Neuronal stem cell (in vitro differentiated cells): ENCODE measurements around the gene TMEM156.
"Not testable (repeated sequence)": the region's sequence is repeated elsewhere in the genome, so short reads cannot be mapped to it uniquely, and the experiment has no call there.

ENCODE experiments used
- DNase-seq: peaks from one replicate; pipeline ENCODE4 v3.0.0-alpha.2; 2013; ENCODE audit warnings: low spot score
- H2AFZ ChIP-seq: one replicate; pipeline ENCODE4 v1.6.1; 2013; ENCODE audit warnings: mild to moderate bottlenecking, low read length, inconsistent platforms
- H2AK5ac ChIP-seq: 2 replicates; pipeline ENCODE4 v1.6.1; 2013; ENCODE audit warnings: low read depth, mild to moderate bottlenecking, inconsistent platforms, low read length, moderate library complexity, mixed read lengths
- H2BK120ac ChIP-seq: 2 replicates; pipeline ENCODE4 v1.6.1; 2013; ENCODE audit warnings: low read depth, mild to moderate bottlenecking, inconsistent platforms, low read length, moderate library complexity, mixed read lengths
- H2BK12ac ChIP-seq: one replicate; pipeline ENCODE4 v1.6.1; 2013; ENCODE audit warnings: low read length, inconsistent platforms
- H2BK15ac ChIP-seq: 2 replicates; pipeline ENCODE4 v1.6.1; 2013; ENCODE audit warnings: mild to moderate bottlenecking, low read length, inconsistent platforms, mixed read lengths
- H2BK5ac ChIP-seq: one replicate; pipeline ENCODE4 v1.6.1; 2013; ENCODE audit warnings: inconsistent platforms, mild to moderate bottlenecking, low read length, moderate library complexity
- H3K14ac ChIP-seq: one replicate; pipeline ENCODE4 v1.6.1; 2013; ENCODE audit warnings: low read length, inconsistent platforms
- H3K18ac ChIP-seq: 2 replicates; pipeline ENCODE4 v1.6.1; 2013; ENCODE audit warnings: low read length, inconsistent platforms
- H3K23ac ChIP-seq: 2 replicates; pipeline ENCODE4 v1.6.1; 2013; ENCODE audit warnings: low read depth, mild to moderate bottlenecking, mixed read lengths, low read length, inconsistent platforms; ENCODE audit not compliant: poor library complexity
- H3K27ac ChIP-seq: replicated peaks from 3 replicates; pipeline ENCODE4 v1.5.1; 2013; ENCODE audit warnings: low read length, inconsistent platforms
- H3K27me3 ChIP-seq, 3 experiments: 2 replicates each; pipeline ENCODE4 v1.6.1; 2013; ENCODE audit warnings: low read length in 3 of 3, mild to moderate bottlenecking in 2 of 3, inconsistent platforms in 1 of 3, low read depth in 1 of 3, mixed read lengths in 1 of 3, moderate library complexity in 1 of 3; ENCODE audit not compliant: control insufficient read depth in 3 of 3, insufficient read depth in 3 of 3
- H3K36me3 ChIP-seq, 2 donors: replicated peaks in 1 of 2; 2 replicates each; pipeline ENCODE4 v1.6.1; 2013; ENCODE audit warnings: low read length in 2 of 2; ENCODE audit not compliant: control insufficient read depth in 2 of 2, insufficient read depth in 2 of 2
- H3K4ac ChIP-seq: 2 replicates; pipeline ENCODE4 v1.6.1; 2013; ENCODE audit warnings: inconsistent platforms, mild to moderate bottlenecking, low read length, moderate library complexity
- H3K4me1 ChIP-seq, 2 donors: 1 replicate in 1 of 2; 2 replicates in 1 of 2; pipeline ENCODE4 v1.6.1; 2013; ENCODE audit warnings: low read length in 2 of 2, low read depth in 1 of 2; ENCODE audit not compliant: control insufficient read depth in 2 of 2, insufficient read depth in 1 of 2
- H3K4me2 ChIP-seq: one replicate; pipeline ENCODE4 v1.6.1; 2013; ENCODE audit warnings: mild to moderate bottlenecking, low read length, inconsistent platforms; ENCODE audit not compliant: insufficient read depth, poor library complexity, severe bottlenecking
- H3K4me3 ChIP-seq, 2 donors: 2 replicates each; pipeline ENCODE4 v1.5.1; 2013; ENCODE audit warnings: low read length in 2 of 2, mild to moderate bottlenecking in 2 of 2, inconsistent platforms in 1 of 2, moderate library complexity in 1 of 2
- H3K79me1 ChIP-seq: one replicate; pipeline ENCODE4 v1.6.1; 2013; ENCODE audit warnings: low read depth, mild to moderate bottlenecking, inconsistent platforms, low read length, moderate library complexity
- H3K9ac ChIP-seq: one replicate; pipeline ENCODE4 v1.6.1; 2013; ENCODE audit warnings: mild to moderate bottlenecking, low read depth, low read length, inconsistent platforms; ENCODE audit not compliant: poor library complexity
- H3K9me3 ChIP-seq, 2 donors: replicated peaks in 1 of 2; 2 replicates each; pipeline versions ENCODE3 to v1.6.1; 2013; ENCODE audit warnings: low read length in 2 of 2, mild to moderate bottlenecking in 2 of 2, inconsistent platforms in 1 of 2, low read depth in 1 of 2, mixed read lengths in 1 of 2, moderate library complexity in 1 of 2; ENCODE audit not compliant: control insufficient read depth in 2 of 2, insufficient read depth in 1 of 2
- H4K8ac ChIP-seq: one replicate; pipeline ENCODE4 v1.6.1; 2013; ENCODE audit warnings: low read depth, mild to moderate bottlenecking, inconsistent platforms, low read length, moderate library complexity
- H4K91ac ChIP-seq: one replicate; pipeline ENCODE4 v1.6.1; 2013; ENCODE audit warnings: low read length, low read depth, mild to moderate bottlenecking, inconsistent platforms; ENCODE audit not compliant: poor library complexity
- WGBS, 2 donors: extraction: QIAGEN DNeasy Blood & Tissue Kit; methylation state at CpG; one replicate each; pipeline ENCODE4 v1.1.7; 2013; ENCODE audit warnings: missing lambda C conversion rate in 2 of 2, mixed read lengths in 1 of 2; ENCODE audit not compliant: insufficient read length in 2 of 2, insufficient replicate concordance in 1 of 2; ENCODE audit errors: extremely low coverage in 2 of 2; 5-methylcytosine and 5-hydroxymethylcytosine counted together

TMEM156 gene

GRCh38 chr4:39002058-39002457 is 30.2 kb downstream of the TMEM156 start:
- DNase-seq, H2BK12ac ChIP-seq, H2BK5ac ChIP-seq, H3K14ac ChIP-seq, H2AFZ ChIP-seq, H3K9ac ChIP-seq, H3K18ac ChIP-seq, H3K79me1 ChIP-seq, H3K27me3 ChIP-seq, H3K4me3 ChIP-seq, H3K4me2 ChIP-seq, H4K91ac ChIP-seq, H4K8ac ChIP-seq, H3K4ac ChIP-seq, H2BK15ac ChIP-seq, H3K27ac ChIP-seq, H3K36me3 ChIP-seq, H2BK120ac ChIP-seq, H3K4me1 ChIP-seq, H2AK5ac ChIP-seq, H3K23ac ChIP-seq, H3K9me3 ChIP-seq: not testable (repeated sequence)
- no CpG with 5 or more reads among the region's 4 CpGs for WGBS, 2 donors

- H3K4me2 ChIP-seq, result no peak overlapping the region
- peaks cover 0 to 1% of the 10 kb centered on the region in 2 donors for H3K4me1 ChIP-seq
- no peak for DNase-seq
- no peak overlapping the region for H2BK15ac ChIP-seq
- H3K4me3 ChIP-seq, result no peak overlapping the region
- peaks cover 0 to 4% of the 10 kb centered on the region in 2 donors for H3K9me3 ChIP-seq
- H3K79me1 ChIP-seq, result no peaks in the 10 kb centered on the region
- no peak overlapping the region for H2BK5ac ChIP-seq
- no peak overlapping the region for H3K27ac ChIP-seq
- no peak overlapping the region for H2AK5ac ChIP-seq
- no peak overlapping the region for H3K9ac ChIP-seq
- H3K18ac ChIP-seq, result no peak overlapping the region
- no peaks in the 10 kb centered on the region for H3K36me3 ChIP-seq
- H2BK12ac ChIP-seq, result no peak overlapping the region
- no peak overlapping the region for H2AFZ ChIP-seq
- no peaks in the 10 kb centered on the region for H3K27me3 ChIP-seq
- no peak overlapping the region for H3K14ac ChIP-seq
- no peak overlapping the region for H3K23ac ChIP-seq
- WGBS, 2 donors, result no CpG with 5 or more reads among the region's 2 CpGs
- no peak overlapping the region for H3K4ac ChIP-seq
- no peak overlapping the region for H4K91ac ChIP-seq
- no peak overlapping the region for H4K8ac ChIP-seq
- no peak overlapping the region for H2BK120ac ChIP-seq
These were observed 36.6 kb downstream of the TMEM156 start for GRCh38 chr4:38995660-38996005.

- no CpG with 5 or more reads among the region's 4 CpGs for WGBS, 2 donors
- H3K23ac ChIP-seq, result no peak overlapping the region
These were observed 38.1 kb downstream of the TMEM156 start for GRCh38 chr4:38994135-38994534.

GRCh38 chr4:38993683-38994082 is 38.5 kb downstream of the TMEM156 start:
- Histone ChIP-seq H2AK5ac (no peak overlapping the region), H3K14ac (no peak overlapping the region), H3K27me3 (no peaks in the 10 kb centered on the region), H3K4me2 (no peak overlapping the region), H3K23ac (no peak overlapping the region), H3K9me3 (no peaks in the 10 kb centered on the region), H3K36me3 (no peaks in the 10 kb centered on the region), H2AFZ (no peak overlapping the region), H4K91ac (no peak overlapping the region), H3K27ac (no peak overlapping the region), H4K8ac (no peak overlapping the region), H3K18ac (no peak overlapping the region), H2BK120ac (no peak overlapping the region), H2BK5ac (no peak overlapping the region), H3K4me3 (no peak overlapping the region), H2BK15ac (no peak overlapping the region), H3K79me1 (no peaks in the 10 kb centered on the region), H2BK12ac (no peak overlapping the region), H3K9ac (no peak overlapping the region), H3K4me1 (peaks cover 0 to 1% of the 10 kb centered on the region in 2 donors), H3K4ac (no peak overlapping the region)
- WGBS, 2 donors, result no CpG with 5 or more reads among the region's 3 CpGs
- no peak for DNase-seq

More at GRCh38 chr4:38994135-38994534, 38.1 kb downstream of the TMEM156 start:
- no peak overlapping the region for H4K8ac ChIP-seq
- peaks cover 0 to 1% of the 10 kb centered on the region in 2 donors for H3K4me1 ChIP-seq
- no peak overlapping the region for H3K4me2 ChIP-seq
- no peak overlapping the region for H2BK5ac ChIP-seq
- no peaks in the 10 kb centered on the region for H3K79me1 ChIP-seq
- H2BK120ac ChIP-seq, result no peak overlapping the region
- no peak overlapping the region for H2BK12ac ChIP-seq
- H4K91ac ChIP-seq, result no peak overlapping the region
- no peak overlapping the region for H3K27ac ChIP-seq
- no peaks in the 10 kb centered on the region for H3K27me3 ChIP-seq
- H3K9ac ChIP-seq, result no peak overlapping the region
- no peak overlapping the region for H3K14ac ChIP-seq
- no peaks in the 10 kb centered on the region for H3K9me3 ChIP-seq
- no peak overlapping the region for H2AK5ac ChIP-seq
- no peak overlapping the region for H3K4ac ChIP-seq
- no peak overlapping the region for H2AFZ ChIP-seq
- no peak overlapping the region for H3K18ac ChIP-seq
- DNase-seq, result no peak
- H2BK15ac ChIP-seq, result no peak overlapping the region
- no peaks in the 10 kb centered on the region for H3K36me3 ChIP-seq
- no peak overlapping the region for H3K4me3 ChIP-seq
